PFSK-1 (cell line): Measurements from ENCODE around the gene PHACTR3.

Experiments
- FOXP2 ChIP-seq: optimal IDR thresholded peaks from 2 replicates; pipeline ENCODE3; 2011; ENCODE audit warnings: borderline replicate concordance, control low read depth, inconsistent platforms; ENCODE audit not compliant: insufficient read depth; ENCODE audit errors: extremely low read length, extremely low read depth
- POLR2AphosphoS5 ChIP-seq: IDR thresholded peaks from 2 replicates; pipeline ENCODE4 v1.6.1; 2012; ENCODE audit warnings: low read depth, mild to moderate bottlenecking, control low read depth, low read length, moderate library complexity
- SIN3A ChIP-seq: IDR thresholded peaks from 2 replicates; pipeline ENCODE4 v1.6.1; 2012; ENCODE audit warnings: mild to moderate bottlenecking, low read length, moderate library complexity, borderline replicate concordance; ENCODE audit not compliant: insufficient read depth
- TAF1 ChIP-seq: IDR thresholded peaks from 2 replicates; pipeline ENCODE4 v1.6.1; 2012; ENCODE audit warnings: low read length, control low read depth, borderline replicate concordance; ENCODE audit not compliant: insufficient read depth
- TF ChIP-seq, protein P1 (sequence below), 2 experiments: IDR thresholded peaks; 2 replicates each; pipeline versions ENCODE4 v1.6.1 to v1.8.0; 2011 to 2012; ENCODE audit warnings: low read depth in 2 of 2, low read length in 2 of 2, control low read depth in 1 of 2, inconsistent platforms in 1 of 2, mild to moderate bottlenecking in 1 of 2, moderate library complexity in 1 of 2; ENCODE audit not compliant: insufficient read depth in 1 of 2

Gene PHACTR3

GRCh38 chr20:59671661-59672471 lies 67.5 kb downstream of the PHACTR3 start:
- TF ChIP-seq, protein P1, sequence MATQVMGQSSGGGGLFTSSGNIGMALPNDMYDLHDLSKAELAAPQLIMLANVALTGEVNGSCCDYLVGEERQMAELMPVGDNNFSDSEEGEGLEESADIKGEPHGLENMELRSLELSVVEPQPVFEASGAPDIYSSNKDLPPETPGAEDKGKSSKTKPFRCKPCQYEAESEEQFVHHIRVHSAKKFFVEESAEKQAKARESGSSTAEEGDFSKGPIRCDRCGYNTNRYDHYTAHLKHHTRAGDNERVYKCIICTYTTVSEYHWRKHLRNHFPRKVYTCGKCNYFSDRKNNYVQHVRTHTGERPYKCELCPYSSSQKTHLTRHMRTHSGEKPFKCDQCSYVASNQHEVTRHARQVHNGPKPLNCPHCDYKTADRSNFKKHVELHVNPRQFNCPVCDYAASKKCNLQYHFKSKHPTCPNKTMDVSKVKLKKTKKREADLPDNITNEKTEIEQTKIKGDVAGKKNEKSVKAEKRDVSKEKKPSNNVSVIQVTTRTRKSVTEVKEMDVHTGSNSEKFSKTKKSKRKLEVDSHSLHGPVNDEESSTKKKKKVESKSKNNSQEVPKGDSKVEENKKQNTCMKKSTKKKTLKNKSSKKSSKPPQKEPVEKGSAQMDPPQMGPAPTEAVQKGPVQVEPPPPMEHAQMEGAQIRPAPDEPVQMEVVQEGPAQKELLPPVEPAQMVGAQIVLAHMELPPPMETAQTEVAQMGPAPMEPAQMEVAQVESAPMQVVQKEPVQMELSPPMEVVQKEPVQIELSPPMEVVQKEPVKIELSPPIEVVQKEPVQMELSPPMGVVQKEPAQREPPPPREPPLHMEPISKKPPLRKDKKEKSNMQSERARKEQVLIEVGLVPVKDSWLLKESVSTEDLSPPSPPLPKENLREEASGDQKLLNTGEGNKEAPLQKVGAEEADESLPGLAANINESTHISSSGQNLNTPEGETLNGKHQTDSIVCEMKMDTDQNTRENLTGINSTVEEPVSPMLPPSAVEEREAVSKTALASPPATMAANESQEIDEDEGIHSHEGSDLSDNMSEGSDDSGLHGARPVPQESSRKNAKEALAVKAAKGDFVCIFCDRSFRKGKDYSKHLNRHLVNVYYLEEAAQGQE (IDR thresholded peaks at IDR 0.05; ENCODE audit: insufficient read depth in 1 of 2, low read depth in 2 of 2, low read length in 2 of 2): no peak
- TF ChIP-seq TAF1: no peak
- no peak for TF ChIP-seq FOXP2
- TF ChIP-seq SIN3A: no peak
- no peak for TF ChIP-seq POLR2AphosphoS5

- no peak for TF ChIP-seq TAF1
- no peak for TF ChIP-seq FOXP2
- TF ChIP-seq, protein P1 (IDR thresholded peaks at IDR 0.05; ENCODE audit: insufficient read depth in 1 of 2, low read depth in 2 of 2, low read length in 2 of 2): no peak
- no peak for TF ChIP-seq SIN3A
- TF ChIP-seq POLR2AphosphoS5: no peak
Measured at GRCh38 chr20:59672576-59672975, 68.2 kb downstream of the PHACTR3 start.

DNA sequence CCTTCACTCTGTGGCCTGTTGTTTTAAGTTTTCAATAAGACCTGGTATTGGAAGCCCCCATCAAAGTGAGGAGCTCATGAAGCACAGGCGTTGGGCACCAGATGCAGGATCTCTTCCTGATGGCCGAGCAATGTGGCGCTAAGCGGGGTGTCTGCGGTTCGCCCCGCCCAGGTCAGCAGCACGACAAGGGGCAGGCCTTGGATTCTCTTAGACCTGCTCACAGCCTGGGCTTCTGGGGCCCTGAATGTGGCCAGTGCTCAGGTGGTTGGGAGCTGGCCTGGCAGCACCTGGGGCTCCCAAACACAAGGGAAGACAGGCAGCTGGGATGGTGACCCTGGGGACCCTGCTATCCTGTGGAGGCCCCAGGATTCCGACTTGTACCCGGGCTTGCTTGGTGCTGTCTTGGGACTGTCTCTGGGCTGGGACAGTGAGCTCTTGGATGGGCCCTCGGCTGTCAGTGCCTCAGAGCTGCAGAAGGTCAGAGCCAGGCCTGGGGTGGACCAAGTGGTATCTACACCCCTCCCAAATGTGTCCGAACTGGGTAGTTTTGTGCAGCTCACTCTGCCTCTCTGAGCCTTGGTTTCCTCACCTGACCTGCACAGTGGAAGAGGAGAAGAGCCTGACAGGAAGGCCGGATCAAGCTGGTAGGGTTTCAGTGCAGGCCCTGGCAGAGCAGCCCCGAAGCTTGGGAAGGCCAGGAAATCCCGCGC lies 69.1 kb downstream of the PHACTR3 start:
- no peak for TF ChIP-seq FOXP2
- TF ChIP-seq, protein P1 (IDR thresholded peaks at IDR 0.05; ENCODE audit: insufficient read depth in 1 of 2, low read depth in 2 of 2, low read length in 2 of 2): no peak
- TF ChIP-seq TAF1: no peak
- no peak for TF ChIP-seq SIN3A
- TF ChIP-seq POLR2AphosphoS5: no peak

GRCh38 chr20:59673998-59674445 lies 69.7 kb downstream of the PHACTR3 start:
- TF ChIP-seq, protein P1 (IDR thresholded peaks at IDR 0.05; ENCODE audit: insufficient read depth in 1 of 2, low read depth in 2 of 2, low read length in 2 of 2): no peak
- TF ChIP-seq SIN3A (no peak), FOXP2 (no peak), TAF1 (no peak)
